MM.1S (cell line): Measurements from ENCODE around the gene APBB2.

Source experiments
- EZH2 ChIP-seq: fragments of 300-600 bp; sonication (generic); optimal IDR thresholded peaks from 2 replicates; pipeline ENCODE3; 2017; ENCODE audit warnings: low read depth, mild to moderate bottlenecking, antibody characterized with exemption, low read length, mixed read lengths
- TF ChIP-seq, protein P1 (sequence below): fragments of 300-600 bp; sonication (generic); IDR thresholded peaks from 2 replicates; pipeline ENCODE4 v1.5.1; 2016; ENCODE audit warnings: antibody characterized with exemption, low read length, mixed read lengths

DNA sequence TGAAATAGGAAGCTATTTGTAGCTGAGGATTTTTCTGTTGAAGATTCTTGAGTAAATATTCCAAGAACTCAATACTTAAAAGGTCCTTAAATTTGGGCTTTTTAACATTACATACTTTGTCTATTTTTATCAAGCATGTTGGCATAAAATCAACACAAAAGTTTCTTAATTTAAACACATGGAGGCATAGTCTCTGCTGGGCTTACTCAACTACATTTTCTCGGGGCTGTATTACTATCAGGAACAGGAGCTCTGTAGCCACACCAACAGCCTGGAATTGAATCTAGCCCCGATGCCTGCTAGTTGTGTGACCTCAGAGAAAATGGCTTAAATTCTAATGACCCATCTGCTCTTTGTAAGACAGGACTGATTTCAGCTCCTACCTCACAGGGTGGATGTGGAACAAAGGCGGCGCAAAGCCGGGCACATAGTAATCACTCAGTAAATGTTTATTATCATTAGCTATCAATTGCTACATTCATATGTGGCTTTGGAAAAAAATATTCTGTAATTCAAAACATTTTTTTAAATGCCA, 257.6 kb downstream of the APBB2 start:
- TF ChIP-seq, protein P1, sequence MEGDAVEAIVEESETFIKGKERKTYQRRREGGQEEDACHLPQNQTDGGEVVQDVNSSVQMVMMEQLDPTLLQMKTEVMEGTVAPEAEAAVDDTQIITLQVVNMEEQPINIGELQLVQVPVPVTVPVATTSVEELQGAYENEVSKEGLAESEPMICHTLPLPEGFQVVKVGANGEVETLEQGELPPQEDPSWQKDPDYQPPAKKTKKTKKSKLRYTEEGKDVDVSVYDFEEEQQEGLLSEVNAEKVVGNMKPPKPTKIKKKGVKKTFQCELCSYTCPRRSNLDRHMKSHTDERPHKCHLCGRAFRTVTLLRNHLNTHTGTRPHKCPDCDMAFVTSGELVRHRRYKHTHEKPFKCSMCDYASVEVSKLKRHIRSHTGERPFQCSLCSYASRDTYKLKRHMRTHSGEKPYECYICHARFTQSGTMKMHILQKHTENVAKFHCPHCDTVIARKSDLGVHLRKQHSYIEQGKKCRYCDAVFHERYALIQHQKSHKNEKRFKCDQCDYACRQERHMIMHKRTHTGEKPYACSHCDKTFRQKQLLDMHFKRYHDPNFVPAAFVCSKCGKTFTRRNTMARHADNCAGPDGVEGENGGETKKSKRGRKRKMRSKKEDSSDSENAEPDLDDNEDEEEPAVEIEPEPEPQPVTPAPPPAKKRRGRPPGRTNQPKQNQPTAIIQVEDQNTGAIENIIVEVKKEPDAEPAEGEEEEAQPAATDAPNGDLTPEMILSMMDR: no peak
- TF ChIP-seq EZH2: no peak
